ENCODE data around the gene LGR4.

Gene LGR4

GRCh38 chr11:27363576-27364117 is 108.9 kb downstream of the LGR4 start:
- no peak for TF ChIP-seq CTCF (IDR thresholded peaks at IDR 0.05; ENCODE audit: low read depth, low read length)
- DNase-seq (ENCODE audit: extremely low read depth, low read depth): no peak

- peak; percentile 79 for DNase-seq (ENCODE audit: extremely low read depth, low read depth)
- TF ChIP-seq CTCF (IDR thresholded peaks at IDR 0.05; ENCODE audit: low read depth, low read length): no peak
Observed at GRCh38 chr11:27362749-27363575, 109.6 kb downstream of the LGR4 start, which contains the start of gene CCDC34. CCDC34 (minus strand) TSS chr11:27363215; CDS start chr11:27363194, 21 bp downstream.

DNA sequence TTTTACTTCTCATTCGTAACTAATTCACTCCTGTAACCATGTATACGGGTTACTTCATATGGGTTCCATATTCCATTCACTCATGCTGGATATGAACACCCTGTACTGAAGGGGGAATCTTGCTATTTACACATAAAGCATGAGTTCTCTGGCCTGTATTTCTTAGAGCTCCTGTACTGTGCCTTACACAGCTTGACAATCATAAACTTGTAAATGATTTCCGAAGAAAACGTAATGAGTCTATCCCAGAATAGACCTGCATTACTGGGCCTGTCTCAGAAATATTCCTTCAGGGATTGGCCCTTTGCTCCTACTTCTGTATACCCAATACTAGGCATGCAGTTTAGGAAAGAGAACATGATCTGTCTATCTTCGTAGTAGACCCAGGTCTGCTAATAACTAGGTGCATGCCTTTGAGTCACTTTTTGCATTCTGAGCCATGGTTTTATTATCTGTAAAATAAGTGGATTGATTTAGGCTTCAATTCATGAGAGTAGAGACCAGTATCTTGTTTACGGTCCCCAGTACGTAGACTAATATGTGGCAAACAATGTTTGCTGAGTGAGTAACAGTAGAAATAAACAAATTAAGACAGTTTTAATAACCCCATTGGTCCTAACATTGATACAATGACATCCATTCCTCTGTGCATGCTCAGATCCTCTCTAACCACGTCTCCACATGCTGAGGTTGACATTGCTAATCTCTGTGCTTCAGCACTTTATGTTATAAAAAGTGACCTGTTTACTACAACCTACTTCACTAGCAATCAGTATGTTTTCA is 110.8 kb downstream of the LGR4 start:
- TF ChIP-seq CTCF (IDR thresholded peaks at IDR 0.05; ENCODE audit: low read depth, low read length): no peak
- DNase-seq (ENCODE audit: extremely low read depth, low read depth): no peak

- TF ChIP-seq CTCF (IDR thresholded peaks at IDR 0.05; ENCODE audit: low read depth, low read length): no peak
- no peak for DNase-seq (ENCODE audit: extremely low read depth, low read depth)
Observed at GRCh38 chr11:27358296-27358695, 114.3 kb downstream of the LGR4 start.

- no peak for TF ChIP-seq CTCF (IDR thresholded peaks at IDR 0.05; ENCODE audit: low read depth, low read length)
- no peak for DNase-seq (ENCODE audit: extremely low read depth, low read depth)
Observed at GRCh38 chr11:27357250-27357649, 115.3 kb downstream of the LGR4 start.

GRCh38 chr11:27356624-27357222 is 115.9 kb downstream of the LGR4 start:
- no peak for DNase-seq (ENCODE audit: extremely low read depth, low read depth)
- no peak for TF ChIP-seq CTCF (IDR thresholded peaks at IDR 0.05; ENCODE audit: low read depth, low read length)
